HUES64 (cell line): ENCODE data around the gene HOXB9.

Experiments used
- H3K27ac ChIP-seq: 2 replicates; pipeline ENCODE4 v1.7.0; 2013; ENCODE audit warnings: low read depth, low read length, inconsistent platforms
- H3K27me3 ChIP-seq: 2 replicates; pipeline ENCODE4 v1.6.1; 2013; ENCODE audit warnings: mild to moderate bottlenecking, low read length; ENCODE audit not compliant: insufficient read depth
- H3K36me3 ChIP-seq: 2 replicates; pipeline ENCODE4 v1.6.1; 2013; ENCODE audit warnings: mild to moderate bottlenecking, low read length; ENCODE audit not compliant: insufficient read depth
- H3K4me1 ChIP-seq: 2 replicates; pipeline ENCODE4 v1.6.1; 2013; ENCODE audit warnings: mild to moderate bottlenecking, low read length, moderate library complexity; ENCODE audit not compliant: insufficient read depth
- H3K4me3 ChIP-seq: 2 replicates; pipeline ENCODE4 v1.5.1; 2013; ENCODE audit warnings: mild to moderate bottlenecking, low read length, moderate library complexity
- H3K9ac ChIP-seq: 2 replicates; pipeline ENCODE4 v1.6.1; 2013; ENCODE audit warnings: mild to moderate bottlenecking, low read depth, low read length
- H3K9me3 ChIP-seq: 2 replicates; pipeline ENCODE4 v1.6.1; 2013; ENCODE audit warnings: low read depth, low read length; ENCODE audit not compliant: insufficient read depth
- whole genome bisulfite sequencing: fragments of 150-250, 120-280 bp; methylation state at CpG from one replicate; pipeline ENCODE4 v1.1.7; 2013; ENCODE audit warnings: missing lambda C conversion rate; 5-methylcytosine and 5-hydroxymethylcytosine counted together

HOXB9 gene

GRCh38 chr17:48606892-48607614 is 19.1 kb downstream of the HOXB9 start:
- Histone ChIP-seq H3K27me3 (peaks cover 100% of the 10 kb centered on the region), H3K4me3 (no peak overlapping the region), H3K36me3 (no peaks in the 10 kb centered on the region), H3K9ac (no peak overlapping the region), H3K27ac (no peak overlapping the region), H3K9me3 (no peaks in the 10 kb centered on the region), H3K4me1 (no peaks in the 10 kb centered on the region; the same call in 1 of the 2 replicates)
- WGBS: 30% methylated on average over 8 of the region's 9 CpGs

GRCh38 chr17:48605991-48606891 is 19.9 kb downstream of the HOXB9 start:
- Histone ChIP-seq H3K27ac (no peak overlapping the region), H3K9me3 (no peaks in the 10 kb centered on the region), H3K36me3 (no peaks in the 10 kb centered on the region), H3K27me3 (peaks cover 100% of the 10 kb centered on the region), H3K4me3 (no peak overlapping the region), H3K4me1 (no peaks in the 10 kb centered on the region; the same call in 1 of the 2 replicates), H3K9ac (no peak overlapping the region)
- WGBS: 8% methylated on average over 40 of the region's 41 CpGs

- Histone ChIP-seq H3K27ac (no peak overlapping the region), H3K9me3 (no peaks in the 10 kb centered on the region), H3K4me1 (no peaks in the 10 kb centered on the region; the same call in 1 of the 2 replicates), H3K27me3 (peaks cover 100% of the 10 kb centered on the region), H3K9ac (no peak overlapping the region), H3K4me3 (no peak overlapping the region), H3K36me3 (no peaks in the 10 kb centered on the region)
- WGBS: 3% methylated on average over 10 of the region's 10 CpGs
Observed at GRCh38 chr17:48605409-48605919, 20.7 kb downstream of the HOXB9 start.

- Histone ChIP-seq H3K4me1 (no peaks in the 10 kb centered on the region; the same call in 1 of the 2 replicates), H3K36me3 (no peaks in the 10 kb centered on the region), H3K9me3 (no peaks in the 10 kb centered on the region), H3K4me3 (no peak within 1 kb of the TSS), H3K27ac (no peak within 1 kb of the TSS), H3K9ac (no peak within 1 kb of the TSS), H3K27me3 (peaks cover 100% of the 10 kb centered on the region)
- 9% methylated on average over 13 of the region's 16 CpGs for WGBS
Observed at GRCh38 chr17:48604770-48605329, 21.3 kb downstream of the HOXB9 start, which contains the start of gene HOXB6. HOXB6 (minus strand) TSS chr17:48604986; CDS start chr17:48598150, 6,836 bp downstream.

GRCh38 chr17:48603959-48604769 is 22.0 kb downstream of the HOXB9 start:
- Histone ChIP-seq H3K4me3 (no peak overlapping the region), H3K27ac (no peak overlapping the region), H3K9ac (no peak overlapping the region), H3K36me3 (no peaks in the 10 kb centered on the region), H3K4me1 (no peaks in the 10 kb centered on the region; the same call in 1 of the 2 replicates), H3K9me3 (no peaks in the 10 kb centered on the region), H3K27me3 (peaks cover 100% of the 10 kb centered on the region)
- 5% methylated on average over 16 of the region's 21 CpGs for WGBS

- peaks cover 100% of the 10 kb centered on the region for H3K27me3 ChIP-seq
- no peak overlapping the region for H3K27ac ChIP-seq
- H3K4me3 ChIP-seq: no peak overlapping the region
- H3K9ac ChIP-seq: no peak overlapping the region
- H3K36me3 ChIP-seq: no peaks in the 10 kb centered on the region
- 8% methylated on average over 29 of the region's 35 CpGs for WGBS
- H3K4me1 ChIP-seq: no peaks in the 10 kb centered on the region; the same call in 1 of the 2 replicates
- H3K9me3 ChIP-seq: no peaks in the 10 kb centered on the region
Observed at GRCh38 chr17:48601539-48602425, 24.4 kb downstream of the HOXB9 start.

GRCh38 chr17:48601207-48601538 is 25.0 kb downstream of the HOXB9 start:
- H3K27me3 ChIP-seq: peaks cover 100% of the 10 kb centered on the region
- H3K36me3 ChIP-seq: no peaks in the 10 kb centered on the region
- H3K4me3 ChIP-seq: no peak overlapping the region
- H3K4me1 ChIP-seq: peaks cover 5% of the 10 kb centered on the region; the same call in 1 of the 2 replicates
- H3K27ac ChIP-seq: no peak overlapping the region
- WGBS: 3% methylated on average over 4 of the region's 4 CpGs
- H3K9ac ChIP-seq: no peak overlapping the region
- H3K9me3 ChIP-seq: no peaks in the 10 kb centered on the region

GRCh38 chr17:48600244-48601098 is 25.7 kb downstream of the HOXB9 start:
- Histone ChIP-seq H3K9me3 (no peaks in the 10 kb centered on the region), H3K9ac (no peak overlapping the region), H3K36me3 (no peaks in the 10 kb centered on the region), H3K4me3 (no peak overlapping the region), H3K4me1 (peaks cover 8% of the 10 kb centered on the region; the same call in 1 of the 2 replicates), H3K27me3 (peaks cover 100% of the 10 kb centered on the region), H3K27ac (no peak overlapping the region)
- 5% methylated on average over 17 of the region's 17 CpGs for WGBS

- WGBS: 9% methylated on average over 5 of the region's 5 CpGs
- peaks cover 100% of the 10 kb centered on the region for H3K27me3 ChIP-seq
- H3K27ac ChIP-seq: no peak overlapping the region
- H3K4me3 ChIP-seq: no peak overlapping the region
- H3K36me3 ChIP-seq: no peaks in the 10 kb centered on the region
- no peak overlapping the region for H3K9ac ChIP-seq
- H3K9me3 ChIP-seq: no peaks in the 10 kb centered on the region
- H3K4me1 ChIP-seq: peaks cover 10% of the 10 kb centered on the region
Observed at GRCh38 chr17:48599354-48599753, 26.8 kb downstream of the HOXB9 start.
